Measurements from ENCODE around the gene APOE. TPM values are rescaled to one million over a fixed set of nuclear protein-coding genes. Genes with fewer than 3 reads are reported as not detected.

The APOE gene
- total RNA-seq, 1 donor from 2014 or later, result 655 TPM

DNA sequence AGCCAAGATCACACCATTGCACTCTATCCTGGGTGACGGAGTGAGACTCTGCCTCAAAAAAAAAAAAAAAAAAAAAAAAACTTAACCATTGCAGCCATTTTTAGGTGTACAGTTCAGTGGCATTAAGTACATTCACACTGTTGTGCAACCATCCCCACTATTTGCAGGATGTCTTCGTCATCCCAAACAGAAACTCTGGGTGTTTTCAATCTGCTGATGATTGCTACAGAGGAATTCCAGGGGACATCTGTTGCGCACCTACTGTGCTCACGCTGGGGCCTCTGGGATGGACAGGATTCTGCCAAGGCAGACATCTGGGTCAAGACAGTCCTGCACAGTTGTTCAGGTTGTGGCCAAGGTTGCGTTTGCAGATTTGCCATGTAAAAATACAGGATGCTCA, 34.1 kb downstream of the APOE start:
- no peak for FAIRE-seq
- H3K27me3 Mint-ChIP-seq (ENCODE audit: low read depth, unreplicated experiment), result peaks cover 5% of the 10 kb centered on the region
- Histone ChIP-seq H3K27me3 (ENCODE audit: insufficient read depth, low read length) (no peaks in the 10 kb centered on the region), H4K20me1 (ENCODE audit: insufficient read depth, low read length) (no peaks in the 10 kb centered on the region), H3K36me3 (ENCODE audit: insufficient read depth, low read length) (no peaks in the 10 kb centered on the region), H3K4me1 (ENCODE audit: insufficient read depth, low read length) (no peaks in the 10 kb centered on the region), H3K9me3 (ENCODE audit: insufficient read depth, low read depth, low read length) (no peaks in the 10 kb centered on the region), H3K4me2 (ENCODE audit: low read length) (no peak overlapping the region), H3K9ac (ENCODE audit: low read length) (no peak overlapping the region), H3K4me3 (ENCODE audit: insufficient read depth, low read depth, low read length) (no peak overlapping the region), H3K79me2 (ENCODE audit: insufficient read depth, low read length) (no peaks in the 10 kb centered on the region), H2AFZ (ENCODE audit: low read depth, low read length) (no peak overlapping the region), H3K27ac (ENCODE audit: low read depth, low read length) (no peak overlapping the region)
- no peaks in the 10 kb centered on the region for H3K36me3 Mint-ChIP-seq (ENCODE audit: low read depth, unreplicated experiment)
- no peak overlapping the region for H3K27ac Mint-ChIP-seq (ENCODE audit: unreplicated experiment)
- TF ChIP-seq, protein P1, sequence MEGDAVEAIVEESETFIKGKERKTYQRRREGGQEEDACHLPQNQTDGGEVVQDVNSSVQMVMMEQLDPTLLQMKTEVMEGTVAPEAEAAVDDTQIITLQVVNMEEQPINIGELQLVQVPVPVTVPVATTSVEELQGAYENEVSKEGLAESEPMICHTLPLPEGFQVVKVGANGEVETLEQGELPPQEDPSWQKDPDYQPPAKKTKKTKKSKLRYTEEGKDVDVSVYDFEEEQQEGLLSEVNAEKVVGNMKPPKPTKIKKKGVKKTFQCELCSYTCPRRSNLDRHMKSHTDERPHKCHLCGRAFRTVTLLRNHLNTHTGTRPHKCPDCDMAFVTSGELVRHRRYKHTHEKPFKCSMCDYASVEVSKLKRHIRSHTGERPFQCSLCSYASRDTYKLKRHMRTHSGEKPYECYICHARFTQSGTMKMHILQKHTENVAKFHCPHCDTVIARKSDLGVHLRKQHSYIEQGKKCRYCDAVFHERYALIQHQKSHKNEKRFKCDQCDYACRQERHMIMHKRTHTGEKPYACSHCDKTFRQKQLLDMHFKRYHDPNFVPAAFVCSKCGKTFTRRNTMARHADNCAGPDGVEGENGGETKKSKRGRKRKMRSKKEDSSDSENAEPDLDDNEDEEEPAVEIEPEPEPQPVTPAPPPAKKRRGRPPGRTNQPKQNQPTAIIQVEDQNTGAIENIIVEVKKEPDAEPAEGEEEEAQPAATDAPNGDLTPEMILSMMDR (IDR thresholded peaks at IDR 0.05; ENCODE audit: insufficient read depth, low read depth, low read length), result no peak
- TF ChIP-seq EZH2 (IDR thresholded peaks at IDR 0.05; ENCODE audit: insufficient read depth, low read length), result no peak
- no peak overlapping the region for H3K4me3 Mint-ChIP-seq (ENCODE audit: unreplicated experiment)
- no peak for DNase-seq (ENCODE audit: low read depth)
- H3K9me3 Mint-ChIP-seq (ENCODE audit: unreplicated experiment), result peaks cover 2% of the 10 kb centered on the region
- no peaks in the 10 kb centered on the region for H3K4me1 Mint-ChIP-seq (ENCODE audit: low read depth, unreplicated experiment)

DNA sequence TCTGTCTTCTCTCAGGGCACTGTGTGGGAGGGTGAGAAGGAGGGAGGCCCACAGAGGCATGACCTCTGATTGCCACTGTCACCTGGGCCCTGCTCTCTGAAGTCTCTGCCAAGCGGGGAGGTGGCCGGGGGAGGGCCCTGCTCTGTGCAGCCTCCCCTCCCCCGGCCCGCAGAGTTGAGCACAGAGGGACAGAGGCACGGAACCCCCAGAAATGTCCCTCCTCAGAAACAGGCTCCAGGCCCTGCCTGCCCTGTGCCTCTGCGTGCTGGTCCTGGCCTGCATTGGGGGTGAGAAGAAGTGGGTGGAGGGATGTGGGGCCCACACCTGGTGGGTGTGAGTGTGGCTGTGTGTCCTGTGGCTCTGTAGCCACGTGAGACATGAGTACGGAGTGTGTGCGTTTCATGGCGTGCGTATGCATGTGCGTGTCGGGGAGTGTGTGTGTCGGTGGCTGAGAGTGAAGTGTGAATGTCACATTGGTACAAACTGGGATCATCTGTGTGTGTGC, 36.5 kb downstream of the APOE start, which contains the start of gene APOC4:
APOC4 (plus strand) TSS at position 171 of the 505 bp plus-strand sequence; CDS start at position 212, 41 bp downstream.
- no peak within 1 kb of the TSS for H3K27ac ChIP-seq (ENCODE audit: low read depth, low read length)
- FAIRE-seq, result no peak
- DNase-seq (ENCODE audit: low read depth), result no peak
- H3K4me1 ChIP-seq (ENCODE audit: insufficient read depth, low read length), result no peaks in the 10 kb centered on the region
- H3K4me3 Mint-ChIP-seq (ENCODE audit: unreplicated experiment), result no peak within 1 kb of the TSS
- no peaks in the 10 kb centered on the region for H3K36me3 ChIP-seq (ENCODE audit: insufficient read depth, low read length)
- no peaks in the 10 kb centered on the region for H3K36me3 Mint-ChIP-seq (ENCODE audit: low read depth, unreplicated experiment)
- H4K20me1 ChIP-seq (ENCODE audit: insufficient read depth, low read length), result no peaks in the 10 kb centered on the region
- peaks cover 3% of the 10 kb centered on the region for H3K27me3 Mint-ChIP-seq (ENCODE audit: low read depth, unreplicated experiment)
- H3K27me3 ChIP-seq (ENCODE audit: insufficient read depth, low read length), result no peaks in the 10 kb centered on the region
- no peaks in the 10 kb centered on the region for H3K79me2 ChIP-seq (ENCODE audit: insufficient read depth, low read length)
- H3K27ac Mint-ChIP-seq (ENCODE audit: unreplicated experiment), result no peak within 1 kb of the TSS
- peaks cover 2% of the 10 kb centered on the region for H3K9me3 Mint-ChIP-seq (ENCODE audit: unreplicated experiment)
- no peak within 1 kb of the TSS for H3K4me2 ChIP-seq (ENCODE audit: low read length)
- H3K9ac ChIP-seq (ENCODE audit: low read length), result no peak within 1 kb of the TSS
- no peak within 1 kb of the TSS for H2AFZ ChIP-seq (ENCODE audit: low read depth, low read length)
- TF ChIP-seq, protein P1 (IDR thresholded peaks at IDR 0.05; ENCODE audit: insufficient read depth, low read depth, low read length), result no peak
- TF ChIP-seq EZH2 (IDR thresholded peaks at IDR 0.05; ENCODE audit: insufficient read depth, low read length), result no peak
- H3K4me1 Mint-ChIP-seq (ENCODE audit: low read depth, unreplicated experiment), result no peaks in the 10 kb centered on the region
- no peak within 1 kb of the TSS for H3K4me3 ChIP-seq (ENCODE audit: insufficient read depth, low read depth, low read length)
- no peaks in the 10 kb centered on the region for H3K9me3 ChIP-seq (ENCODE audit: insufficient read depth, low read depth, low read length)

DNA sequence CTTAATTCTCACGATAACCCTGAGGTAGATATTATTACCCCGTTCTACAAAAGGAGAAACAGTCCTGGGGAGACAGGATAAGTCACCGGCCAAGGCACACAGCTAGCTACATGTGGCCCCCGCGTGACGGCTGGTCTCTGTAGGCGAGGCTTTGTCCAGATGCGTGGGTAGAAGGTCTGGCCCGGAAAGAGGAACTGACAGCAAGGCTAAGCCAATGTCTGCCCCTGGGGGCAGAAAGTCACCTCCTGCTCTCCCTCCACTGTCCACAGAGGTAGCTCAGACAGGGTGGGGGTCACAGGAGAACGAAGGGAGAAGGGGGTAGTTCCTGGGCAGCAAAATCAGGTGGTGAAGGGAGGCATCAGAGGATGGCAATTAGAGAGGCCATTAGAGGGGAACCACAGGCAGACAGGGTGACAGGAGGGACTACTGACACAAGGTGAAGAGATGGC, 38.2 kb downstream of the APOE start:
- Mint-ChIP-seq H3K27me3 (ENCODE audit: low read depth, unreplicated experiment) (peaks cover 3% of the 10 kb centered on the region), H3K27ac (ENCODE audit: unreplicated experiment) (no peak overlapping the region), H3K4me1 (ENCODE audit: low read depth, unreplicated experiment) (no peaks in the 10 kb centered on the region), H3K36me3 (ENCODE audit: low read depth, unreplicated experiment) (peaks cover 3% of the 10 kb centered on the region), H3K4me3 (ENCODE audit: unreplicated experiment) (no peak overlapping the region), H3K9me3 (ENCODE audit: unreplicated experiment) (peaks cover 2% of the 10 kb centered on the region)
- H3K4me2 ChIP-seq (ENCODE audit: low read length), result no peak overlapping the region
- no peaks in the 10 kb centered on the region for H3K4me1 ChIP-seq (ENCODE audit: insufficient read depth, low read length)
- H3K36me3 ChIP-seq (ENCODE audit: insufficient read depth, low read length), result no peaks in the 10 kb centered on the region
- no peak overlapping the region for H3K27ac ChIP-seq (ENCODE audit: low read depth, low read length)
- TF ChIP-seq EZH2 (IDR thresholded peaks at IDR 0.05; ENCODE audit: insufficient read depth, low read length), result no peak
- H3K9ac ChIP-seq (ENCODE audit: low read length), result no peak overlapping the region
- H3K4me3 ChIP-seq (ENCODE audit: insufficient read depth, low read depth, low read length), result no peak overlapping the region
- no peaks in the 10 kb centered on the region for H4K20me1 ChIP-seq (ENCODE audit: insufficient read depth, low read length)
- DNase-seq (ENCODE audit: low read depth), result no peak
- FAIRE-seq, result no peak
- H3K79me2 ChIP-seq (ENCODE audit: insufficient read depth, low read length), result no peaks in the 10 kb centered on the region
- H3K9me3 ChIP-seq (ENCODE audit: insufficient read depth, low read depth, low read length), result no peaks in the 10 kb centered on the region
- H3K27me3 ChIP-seq (ENCODE audit: insufficient read depth, low read length), result no peaks in the 10 kb centered on the region
- no peak overlapping the region for H2AFZ ChIP-seq (ENCODE audit: low read depth, low read length)

All from astrocyte (in vitro differentiated cells and primary cell).